ENCODE results near the gene SLC44A5. TPM values are rescaled to one million over a fixed set of nuclear protein-coding genes. Genes with fewer than 3 reads are reported as not detected.
"Not testable (repeated sequence)": the region's sequence is repeated elsewhere in the genome, so short reads cannot be mapped to it uniquely, and the experiment has no call there.

The SLC44A5 gene
- polyA plus RNA-seq, 2 of the 4 experiments (the other 2 are of a cell fraction), result 0.10 to 1.5 TPM

DNA sequence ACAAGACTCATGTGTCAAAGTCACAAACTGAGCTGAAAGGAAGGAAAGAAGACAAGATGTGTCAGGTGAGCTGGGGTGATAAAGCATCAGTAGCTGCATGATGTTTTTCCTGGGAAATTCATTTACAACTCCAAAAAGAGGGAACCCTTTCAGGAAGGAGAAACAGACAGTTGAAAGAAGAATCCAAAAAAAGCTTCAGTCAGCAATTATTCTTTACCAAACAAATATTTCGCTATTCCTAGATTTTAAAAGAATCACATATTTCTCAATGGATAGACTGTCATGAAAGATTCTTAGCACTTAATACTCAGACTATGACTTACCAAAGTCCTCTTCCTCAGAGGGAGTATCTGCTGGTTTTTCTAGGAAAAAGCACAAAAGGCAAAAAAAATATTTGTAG lies 214.7 kb downstream of the SLC44A5 start:
- ATAC-seq (no peak), FAIRE-seq (no peak), DNase-seq (ENCODE audit: low read depth in 1 of 2, low spot score in 1 of 2) (no peak)
- 26% methylated on average over 1 of the region's 1 CpG for WGBS (ENCODE audit: missing lambda C conversion rate)
- Histone ChIP-seq H3K4me3 (no peak overlapping the region), H3K27ac (no peak overlapping the region), H3K4me1 (no peaks in the 10 kb centered on the region), H3K4me2 (no peak overlapping the region), H3K9me3 (no peaks in the 10 kb centered on the region)
- POLR2A ChIA-PET, result no interaction called here
- CTCF ChIA-PET, result no interaction called here
- TF ChIP-seq, protein P1, sequence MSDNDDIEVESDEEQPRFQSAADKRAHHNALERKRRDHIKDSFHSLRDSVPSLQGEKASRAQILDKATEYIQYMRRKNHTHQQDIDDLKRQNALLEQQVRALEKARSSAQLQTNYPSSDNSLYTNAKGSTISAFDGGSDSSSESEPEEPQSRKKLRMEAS (IDR thresholded peaks at IDR 0.05), result no peak
- TF ChIP-seq ESRRA (IDR thresholded peaks at IDR 0.05; ENCODE audit: borderline replicate concordance, low read length) (no peak), MAFK (IDR thresholded peaks at IDR 0.05; ENCODE audit: partially characterized antibody) (peak; percentile 85), KDM5A (IDR thresholded peaks at IDR 0.05) (no peak), HEYL (CRISPR knock-in tag; IDR thresholded peaks at IDR 0.05) (no peak), ZSCAN20 (CRISPR knock-in tag; IDR thresholded peaks at IDR 0.05) (no peak), CHD4 (IDR thresholded peaks at IDR 0.05; ENCODE audit: borderline replicate concordance) (no peak)
- TF ChIP-seq, protein P2, sequence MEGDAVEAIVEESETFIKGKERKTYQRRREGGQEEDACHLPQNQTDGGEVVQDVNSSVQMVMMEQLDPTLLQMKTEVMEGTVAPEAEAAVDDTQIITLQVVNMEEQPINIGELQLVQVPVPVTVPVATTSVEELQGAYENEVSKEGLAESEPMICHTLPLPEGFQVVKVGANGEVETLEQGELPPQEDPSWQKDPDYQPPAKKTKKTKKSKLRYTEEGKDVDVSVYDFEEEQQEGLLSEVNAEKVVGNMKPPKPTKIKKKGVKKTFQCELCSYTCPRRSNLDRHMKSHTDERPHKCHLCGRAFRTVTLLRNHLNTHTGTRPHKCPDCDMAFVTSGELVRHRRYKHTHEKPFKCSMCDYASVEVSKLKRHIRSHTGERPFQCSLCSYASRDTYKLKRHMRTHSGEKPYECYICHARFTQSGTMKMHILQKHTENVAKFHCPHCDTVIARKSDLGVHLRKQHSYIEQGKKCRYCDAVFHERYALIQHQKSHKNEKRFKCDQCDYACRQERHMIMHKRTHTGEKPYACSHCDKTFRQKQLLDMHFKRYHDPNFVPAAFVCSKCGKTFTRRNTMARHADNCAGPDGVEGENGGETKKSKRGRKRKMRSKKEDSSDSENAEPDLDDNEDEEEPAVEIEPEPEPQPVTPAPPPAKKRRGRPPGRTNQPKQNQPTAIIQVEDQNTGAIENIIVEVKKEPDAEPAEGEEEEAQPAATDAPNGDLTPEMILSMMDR (IDR thresholded peaks at IDR 0.05), result no peak

DNA sequence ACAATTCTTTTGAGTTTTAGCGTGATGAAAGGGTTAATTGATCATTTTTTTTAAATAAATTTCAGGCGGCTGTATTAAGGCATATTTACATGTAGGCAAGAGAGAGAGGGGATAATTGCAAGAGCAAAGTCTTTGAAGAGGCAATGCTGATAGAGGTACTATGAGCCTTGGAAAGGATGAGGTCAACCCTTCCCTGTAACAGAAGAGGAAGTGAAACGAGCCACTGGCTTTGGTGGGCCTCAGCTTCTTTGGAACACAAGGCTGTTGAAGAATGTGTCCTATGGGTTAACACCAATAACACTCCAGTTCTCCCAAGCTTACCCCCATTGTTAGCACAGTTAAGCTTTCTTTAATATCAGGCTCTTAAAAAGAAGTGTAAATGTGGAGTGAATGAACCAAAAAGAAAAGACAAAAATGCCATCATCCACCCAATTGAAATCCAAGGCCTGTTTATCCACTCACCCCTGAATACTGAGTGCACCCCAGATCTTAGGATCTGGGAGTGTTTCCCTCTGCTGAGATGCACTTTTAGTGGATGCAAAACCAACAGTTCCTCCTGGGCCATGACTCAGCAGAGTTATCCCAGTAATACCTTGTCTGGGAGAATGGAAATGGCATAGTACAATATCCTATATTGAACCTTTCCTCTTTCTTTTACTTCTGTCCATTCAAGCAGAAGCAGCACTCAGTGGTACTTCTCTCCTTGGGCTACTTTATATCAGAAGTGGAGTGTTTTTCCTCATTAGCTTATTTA lies 216.4 kb downstream of the SLC44A5 start:
- no peak for TF ChIP-seq EP300 (IDR thresholded peaks at IDR 0.05)
- TF ChIP-seq POLR2A (IDR thresholded peaks at IDR 0.05; ENCODE audit: low read length), result no peak
- TF ChIP-seq, protein P3, sequence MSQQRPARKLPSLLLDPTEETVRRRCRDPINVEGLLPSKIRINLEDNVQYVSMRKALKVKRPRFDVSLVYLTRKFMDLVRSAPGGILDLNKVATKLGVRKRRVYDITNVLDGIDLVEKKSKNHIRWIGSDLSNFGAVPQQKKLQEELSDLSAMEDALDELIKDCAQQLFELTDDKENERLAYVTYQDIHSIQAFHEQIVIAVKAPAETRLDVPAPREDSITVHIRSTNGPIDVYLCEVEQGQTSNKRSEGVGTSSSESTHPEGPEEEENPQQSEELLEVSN (IDR thresholded peaks at IDR 0.05; ENCODE audit: borderline replicate concordance, low read depth), result no peak
- no peak for TF ChIP-seq HOXB13 (CRISPR knock-in tag; IDR thresholded peaks at IDR 0.05; ENCODE audit: low read depth)
- TF ChIP-seq MAZ (IDR thresholded peaks at IDR 0.05; ENCODE audit: borderline replicate concordance, low read depth, low read length), result no peak
- TF ChIP-seq JUN (IDR thresholded peaks at IDR 0.05), result no peak
- TF ChIP-seq POLR2AphosphoS2 (conservative IDR thresholded peaks at IDR 0.05; ENCODE audit: low read length), result no peak
- TF ChIP-seq ZFP36 (IDR thresholded peaks at IDR 0.05; ENCODE audit: borderline replicate concordance, partially characterized antibody), result no peak
- FAIRE-seq (no peak), ATAC-seq (no peak), DNase-seq (ENCODE audit: low read depth in 1 of 2, low spot score in 1 of 2) (no peak)
- Histone ChIP-seq H3K4me3 (no peak overlapping the region), H3K4me2 (no peak overlapping the region), H3K9me3 (no peaks in the 10 kb centered on the region), H3K27ac (no peak overlapping the region), H3K4me1 (no peaks in the 10 kb centered on the region)
- 33% methylated on average over 3 of the region's 3 CpGs for WGBS (ENCODE audit: missing lambda C conversion rate)
- ChIA-PET CTCF (no interaction called here), POLR2A (no interaction called here)

DNA sequence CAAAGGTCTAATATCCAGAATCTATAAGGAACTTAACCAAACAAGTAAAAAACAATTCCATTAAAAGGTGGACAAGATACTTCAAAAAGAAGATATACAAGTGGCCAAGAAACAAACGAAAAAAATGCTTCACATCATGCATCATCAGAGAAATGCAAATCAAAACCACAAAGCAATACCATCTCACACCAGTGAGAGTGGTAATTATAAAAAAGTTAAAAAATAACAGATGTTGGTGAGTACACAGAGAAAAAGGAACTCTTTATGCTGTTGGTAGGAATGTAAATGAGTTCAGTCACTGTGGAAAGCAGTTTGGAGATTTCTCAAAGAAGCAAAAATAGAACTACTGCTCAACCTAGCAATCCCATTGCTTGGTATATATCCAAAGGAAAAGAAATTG lies 218.6 kb downstream of the SLC44A5 start:
- TF ChIP-seq TP53 (CRISPR knock-in tag; IDR thresholded peaks at IDR 0.05), result no peak
- TF ChIP-seq FOXS1 (CRISPR knock-in tag; IDR thresholded peaks at IDR 0.05), result no peak

DNA sequence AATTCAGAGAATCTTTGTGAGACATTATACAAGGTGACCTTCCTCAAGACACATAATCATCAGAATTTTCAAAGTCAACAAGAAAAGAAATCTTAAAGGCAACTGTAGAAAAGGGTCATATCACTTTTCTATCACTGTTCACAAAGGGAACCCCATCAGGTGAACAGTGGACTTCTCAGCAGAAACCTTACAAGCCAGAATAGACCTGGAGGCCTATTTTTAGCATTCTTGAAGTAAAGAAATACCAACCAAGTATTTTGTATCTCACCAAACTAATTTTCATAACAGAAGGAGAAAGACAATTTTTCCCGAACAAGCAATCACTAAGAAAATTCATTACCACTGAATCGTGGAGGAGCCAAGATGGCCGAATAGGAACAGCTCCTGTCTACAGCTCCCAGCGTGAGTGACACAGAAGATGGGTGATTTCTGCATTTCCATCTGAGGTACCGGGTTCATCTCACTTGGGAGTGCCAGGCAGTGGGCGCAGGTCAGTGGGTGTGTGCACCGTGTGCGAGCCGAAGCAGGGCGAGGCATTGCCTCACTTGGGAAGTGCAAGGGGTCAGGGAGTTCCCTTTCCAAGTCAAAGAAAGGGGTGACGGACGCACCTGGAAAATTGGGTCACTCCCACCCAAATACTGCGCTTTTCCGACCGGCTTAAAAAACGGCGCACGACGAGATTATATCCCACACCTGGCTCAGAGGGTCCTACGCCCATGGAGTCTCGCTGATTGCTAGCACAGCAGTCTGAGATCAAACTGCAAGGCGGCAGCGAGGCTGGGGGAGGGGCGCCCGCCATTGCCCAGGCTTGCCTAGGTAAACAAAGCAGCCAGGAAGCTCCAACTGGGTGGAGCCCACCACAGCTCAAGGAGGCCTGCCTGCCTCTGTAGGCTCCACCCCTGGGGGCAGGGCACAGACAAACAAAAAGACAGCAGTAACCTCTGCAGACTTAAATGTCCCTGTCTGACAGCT lies 235.2 kb downstream of the SLC44A5 start:
- FAIRE-seq; POLR2A ChIA-PET; H3K9me3 ChIP-seq; CTCF ChIA-PET; H3K4me1 ChIP-seq; DNase-seq (ENCODE audit: low read depth in 1 of 2, low spot score in 1 of 2): not testable (repeated sequence)
- 0 out of 6 replicates have a peak overlapping the region, but pooled peaks of 1 of the 2 experiments have one; percentile 42 for H3K27ac ChIP-seq
- WGBS (ENCODE audit: missing lambda C conversion rate), result 15% methylated on average over 5 of the region's 25 CpGs
- peak overlapping the region; percentile 62 for H3K4me2 ChIP-seq
- peak overlapping the region; percentile 39 for H3K4me3 ChIP-seq
- peak in 1 of 2 experiments; percentile 48; a peak in 2 of 6 replicates for ATAC-seq

More for the DNA sequence above, 218.6 kb downstream of the SLC44A5 start:
- no peaks in the 10 kb centered on the region for H3K4me1 ChIP-seq
- WGBS (ENCODE audit: missing lambda C conversion rate), result 0% methylated on average over 1 of the region's 1 CpG
- ATAC-seq (no peak), FAIRE-seq (no peak), DNase-seq (ENCODE audit: low read depth in 1 of 2, low spot score in 1 of 2) (no peak)
- no peaks in the 10 kb centered on the region for H3K9me3 ChIP-seq
- H3K4me3 ChIP-seq, result no peak overlapping the region
- POLR2A ChIA-PET, result no interaction called here
- CTCF ChIA-PET, result no interaction called here
- no peak overlapping the region for H3K4me2 ChIP-seq
- no peak overlapping the region for H3K27ac ChIP-seq
